GM12878 (cell line): Measurements from ENCODE around the gene CLK4. TPM values are rescaled to one million over a fixed set of nuclear protein-coding genes. Genes with fewer than 3 reads are reported as not detected.

Experiments
- ATAC-seq: fragments of 200-7000 bp; cut with Tn5 transposase; 3 replicates; pipeline ENCODE4 v1.9.1; 2020; ENCODE audit warnings: mild to moderate bottlenecking, moderate library complexity
- BruUV-seq: library from RNA; stranded (reverse); fragments of 400-500 nt; replicated peaks from 2 replicates; lab custom pipeline; 2021; lab: Mats Ljungman, UMichigan
- CTCF ChIA-PET: fragments of 300-600 bp; sonication (Branson Sonifier 250); formaldehyde crosslinking; extraction: SDS; loops from one replicate; lab custom pipeline; 2021; ENCODE audit warnings: inconsistent platforms; lab: Yijun Ruan, JAX
- POLR2A ChIA-PET: fragments of 350-600 bp; formaldehyde crosslinking; extraction: SDS; loops from one replicate; lab custom pipeline; 2021; ENCODE audit warnings: inconsistent platforms; lab: Charles Lee
- RAD21 ChIA-PET: fragments of 300-600 bp; sonication (Branson Sonifier 250); formaldehyde crosslinking; loops from one replicate; lab custom pipeline; 2023; ENCODE audit warnings: antibody characterized with exemption; ENCODE audit not compliant: unreplicated experiment; lab: Charles Lee
- SMC1A ChIA-PET: fragments of 300-600 bp; sonication (Branson Sonifier 250); formaldehyde crosslinking; loops from one replicate; lab custom pipeline; 2023; ENCODE audit not compliant: unreplicated experiment, uncharacterized antibody; lab: Charles Lee
- DNase-seq: peaks from one replicate; pipeline ENCODE4 v3.0.0-alpha.2; 2011; ENCODE audit warnings: low read depth, low spot score
- FAIRE-seq: peaks from 3 replicates; lab custom pipeline; 2011; peaks lifted over from hg19 to GRCh38; lab: Jason Lieb, UNC
- H2AFZ ChIP-seq: 2 replicates; pipeline ENCODE4 v1.6.0; 2011; ENCODE audit warnings: low read depth, low read length, control low read depth; ENCODE audit not compliant: control insufficient read depth
- H3K27ac ChIP-seq: 2 replicates; pipeline ENCODE4 v1.5.1; 2011; ENCODE audit warnings: control low read depth; ENCODE audit not compliant: control insufficient read depth, insufficient read depth
- H3K27me3 ChIP-seq, 2 experiments: replicated peaks in 1 of 2; 2 replicates each; pipeline versions ENCODE4 v1.6.0 to v1.6.1; 2011; ENCODE audit warnings: low read length in 1 of 2; ENCODE audit not compliant: control insufficient read depth in 2 of 2, insufficient read depth in 2 of 2
- H3K36me3 ChIP-seq, 2 experiments: 2 replicates each; pipeline ENCODE4 v1.5.1; 2011; ENCODE audit warnings: low read length in 1 of 2; ENCODE audit not compliant: control insufficient read depth in 2 of 2, insufficient read depth in 2 of 2
- H3K4me1 ChIP-seq: 2 replicates; pipeline ENCODE4 v1.6.1; 2011; ENCODE audit warnings: mild to moderate bottlenecking, low read length, moderate library complexity, mixed read lengths; ENCODE audit not compliant: control insufficient read depth, insufficient read depth
- H3K4me2 ChIP-seq: 2 replicates; pipeline ENCODE4 v1.6.0; 2011; ENCODE audit warnings: control low read depth; ENCODE audit not compliant: control insufficient read depth, insufficient read depth
- H3K4me3 ChIP-seq: fragments of 200-600 bp; sonication (generic); 2 replicates; pipeline ENCODE4 v1.5.1; 2016
- H3K79me2 ChIP-seq: 2 replicates; pipeline ENCODE4 v1.6.0; 2011; ENCODE audit warnings: low read length; ENCODE audit not compliant: control insufficient read depth, insufficient read depth
- H3K9ac ChIP-seq: 2 replicates; pipeline ENCODE4 v1.8.0; 2011; ENCODE audit warnings: low read length, control low read depth, mixed read lengths; ENCODE audit not compliant: control insufficient read depth, insufficient read depth
- H3K9me3 ChIP-seq: replicated peaks from 3 replicates; pipeline ENCODE4 v1.5.1; 2011; ENCODE audit warnings: mild to moderate bottlenecking, low read length; ENCODE audit not compliant: control insufficient read depth, insufficient read depth
- H4K20me1 ChIP-seq: 2 replicates; pipeline ENCODE4 v1.6.0; 2011; ENCODE audit not compliant: control insufficient read depth, insufficient read depth
- HCFC1 ChIP-seq: fragments of 150-350 bp; IDR thresholded peaks from 2 replicates; pipeline ENCODE4 v1.6.1; 2014; ENCODE audit warnings: low read length
- MTA2 ChIP-seq: fragments of 450-650 bp; IDR thresholded peaks from 2 replicates; pipeline ENCODE4 v1.6.1; 2016; ENCODE audit warnings: low read depth, mild to moderate bottlenecking, moderate library complexity
- NR2C2 ChIP-seq: IDR thresholded peaks from 2 replicates; pipeline ENCODE4 v1.6.1; 2011; ENCODE audit warnings: borderline replicate concordance, low read depth; ENCODE audit not compliant: control insufficient read depth, insufficient read length
- PML ChIP-seq: IDR thresholded peaks from 2 replicates; pipeline ENCODE4 v1.6.1; 2012; ENCODE audit warnings: low read length, inconsistent platforms
- ZBTB40 ChIP-seq: fragments of 450-650 bp; IDR thresholded peaks from 2 replicates; pipeline ENCODE4 v1.6.1; 2016; ENCODE audit warnings: mild to moderate bottlenecking, moderate library complexity, borderline replicate concordance
- WGBS: methylation state at CpG from one replicate; pipeline ENCODE4 v1.1.6; 2016; ENCODE audit warnings: low lambda C conversion rate; ENCODE audit not compliant: insufficient replicate concordance, insufficient coverage; ENCODE audit errors: missing lambda C conversion rate; 5-methylcytosine and 5-hydroxymethylcytosine counted together
- in situ Hi-C: fragments of 300-500 bp; cut with MboI; formaldehyde crosslinking; loops from 9 replicates; pipeline ENCODE4 v1.14.3; 2018; ENCODE audit warnings: mixed read lengths
- intact Hi-C: fragments of 100-400 bp; cut with micrococcal nuclease; formaldehyde crosslinking; loops from one replicate; pipeline ENCODE4 v1.14.2; 2022; ENCODE audit not compliant: unreplicated experiment
- polyA plus RNA-seq, 11 experiments: library from polyadenylated mRNA; depleted of rRNA in 4 of 11; unstranded in 6 of 11; stranded (reverse) in 5 of 11; fragments of >200 nt; fragmentation: Nextera tagmentation in 4 of 11; fragmentation: Illumina TruSeq in 1 of 11; extraction: Ambion mirVana in 4 of 11; extraction: Trizol in 1 of 11; gene quantifications; 1 replicate in 1 of 11; 2 replicates in 10 of 11; pipeline versions ENCODE4 v1.2.1 to v1.2.3, GENCODE V29; 2011 to 2016; ENCODE audit warnings: inconsistent platforms in 2 of 11, missing spikeins in 2 of 11, low read depth in 1 of 11
- total RNA-seq, 4 experiments: library from RNA; depleted of rRNA in 3 of 4; stranded (reverse); fragments of >200 nt in 3 of 4; fragmentation: Illumina TruSeq in 1 of 4; extraction: Trizol in 1 of 4; gene quantifications; 2 replicates each; pipeline versions ENCODE4 v1.2.1 to v1.2.3, GENCODE V29; 2013 to 2021

Gene CLK4
- total and polyA plus RNA-seq, 10 of the 15 experiments (the other 5 are each of a cell fraction or from before 2014, with no cell fraction given): 13.6 to 47.9 (median 19.1) TPM

GRCh38 chr5:178588769-178589168 is 38.1 kb downstream of the CLK4 start (continued):
- TF ChIP-seq ZBTB40: no peak
- no peak for TF ChIP-seq HCFC1
- no peak for TF ChIP-seq NR2C2

GRCh38 chr5:178587763-178588611 is 38.9 kb downstream of the CLK4 start:
- FAIRE-seq (no peak), DNase-seq (no peak), ATAC-seq (no peak)
- no peak overlapping the region for H3K4me3 ChIP-seq
- TF ChIP-seq MTA2 (no peak), PML (no peak)
- POLR2A ChIA-PET: no interaction called here
- no peaks in the 10 kb centered on the region for H4K20me1 ChIP-seq
- H3K36me3 ChIP-seq: no peaks in the 10 kb centered on the region
- no peaks in the 10 kb centered on the region; the same call in 2 of the 3 replicates for H3K9me3 ChIP-seq
- RAD21 ChIA-PET: no interaction called here
- intact Hi-C loops (no loop called here), in situ Hi-C loops (no loop called here)
- H3K27me3 ChIP-seq: peaks cover 3% of the 10 kb centered on the region in 2 experiments; a peak in 1 of 4 replicates
- H3K27ac ChIP-seq: no peak overlapping the region
- CTCF ChIA-PET: no interaction called here
- SMC1A ChIA-PET: no interaction called here
- WGBS: 66% methylated on average over 13 of the region's 13 CpGs
- H3K4me1 ChIP-seq: no peaks in the 10 kb centered on the region
- H3K79me2 ChIP-seq: no peaks in the 10 kb centered on the region
- H3K4me2 ChIP-seq: no peak overlapping the region
- H2AFZ ChIP-seq: no peak overlapping the region
- no peak overlapping the region for H3K9ac ChIP-seq
- BruUV-seq: no TSS peak
